Vagina (tissue), 2 donors: ENCODE data around the gene OR10V1. TPM values are rescaled to one million over a fixed set of nuclear protein-coding genes. Genes with fewer than 3 reads are reported as not detected.
"Not testable (repeated sequence)": the region's sequence is repeated elsewhere in the genome, so short reads cannot be mapped to it uniquely, and the experiment has no call there.

ENCODE experiments used
- DNase-seq, 2 donors: peaks; one replicate each; pipeline ENCODE4 v3.0.0-alpha.2; 2017; ENCODE audit errors: extremely low spot score in 2 of 2
- H3K27ac ChIP-seq: fragments of 200-600 bp; sonication (generic); one replicate; pipeline ENCODE4 v1.5.1; 2019
- H3K27me3 ChIP-seq: fragments of 200-600 bp; sonication (generic); one replicate; pipeline ENCODE4 v1.5.1; 2019
- H3K36me3 ChIP-seq, 2 donors: fragments of 200-600 bp; sonication (generic); one replicate each; pipeline ENCODE4 v1.5.1; 2017 to 2019
- H3K4me1 ChIP-seq: fragments of 200-600 bp; sonication (generic); one replicate; pipeline ENCODE4 v1.5.1; 2019
- H3K4me3 ChIP-seq, 2 donors: fragments of 200-600 bp; sonication (generic); 1 replicate in 1 of 2; 2 replicates in 1 of 2; pipeline ENCODE4 v1.5.1; 2016 to 2019
- H3K9me3 ChIP-seq: fragments of 200-600 bp; sonication (generic); one replicate; pipeline ENCODE4 v1.5.1; 2019
- POLR2A ChIP-seq, 2 donors: fragments of 450-650 bp; IDR thresholded peaks; one replicate each; pipeline ENCODE4 v1.6.1; 2017; ENCODE audit warnings: antibody characterized with exemption in 2 of 2, mild to moderate bottlenecking in 2 of 2, moderate library complexity in 2 of 2
- POLR2AphosphoS5 ChIP-seq, 2 donors: sonication (generic); formaldehyde crosslinking; IDR thresholded peaks; one replicate each; pipeline ENCODE4 v1.9.0; 2017; ENCODE audit warnings: antibody characterized with exemption in 2 of 2, mild to moderate bottlenecking in 2 of 2, low read depth in 1 of 2; ENCODE audit not compliant: insufficient read depth in 1 of 2
- intact Hi-C: fragments of 100-400 bp; cut with DNase I; formaldehyde crosslinking; loops from one replicate; pipeline ENCODE4 v1.15.1; 2023
- total RNA-seq: library from RNA; depleted of rRNA; stranded (reverse); fragments of >200 nt; gene quantifications from one replicate; pipeline ENCODE4 v1.2.3, GENCODE V29; 2016
- TF ChIP-seq, protein P1 (sequence below), 3 experiments: fragments of 450-650 bp in 2 of 3; fragments of 200-600 bp in 1 of 3; sonication (generic) in 1 of 3; IDR thresholded peaks; one replicate each; pipeline ENCODE4 v1.5.1; 2017 to 2019; ENCODE audit warnings: antibody characterized with exemption in 3 of 3, mild to moderate bottlenecking in 2 of 3, moderate library complexity in 2 of 3

The OR10V1 gene
- total RNA-seq, 1 donor from 2014 or later = not detected

DNA sequence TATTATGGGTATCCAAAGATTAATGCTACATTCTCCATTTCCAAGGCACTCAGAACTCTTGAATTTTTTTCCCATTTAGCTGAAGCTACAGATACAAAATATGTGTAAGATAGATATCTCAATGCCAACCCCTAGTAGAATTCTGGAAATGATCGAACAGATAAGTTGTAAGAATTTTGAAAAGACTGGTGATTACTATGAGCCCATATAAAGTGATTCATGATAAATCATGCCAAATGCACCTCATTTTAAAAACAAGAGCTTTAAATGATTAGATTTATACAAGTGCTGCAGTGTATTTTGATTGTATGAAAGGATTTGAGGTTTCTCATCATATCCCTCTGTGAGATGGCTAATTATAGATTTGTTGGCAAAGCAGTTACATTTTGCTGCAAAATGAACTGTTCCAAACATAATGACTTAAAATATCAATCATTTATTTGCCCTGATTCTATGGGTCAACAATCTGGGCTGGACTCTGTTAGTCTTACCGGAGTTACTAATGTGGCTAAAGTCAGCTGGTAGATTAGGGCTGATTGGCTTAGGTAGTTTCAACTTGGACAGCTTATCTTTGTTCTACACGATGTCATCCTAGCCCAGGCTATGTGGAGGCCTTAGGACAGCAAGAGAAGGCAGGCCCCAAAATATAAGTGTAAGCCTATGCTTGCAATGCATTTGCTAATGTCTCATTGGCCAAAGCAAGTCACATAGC lies 3.4 kb downstream of the OR10V1 start:
- Histone ChIP-seq H3K9me3 (no peaks in the 10 kb centered on the region), H3K27me3 (no peaks in the 10 kb centered on the region), H3K27ac (no peak overlapping the region), H3K4me3 (no peak overlapping the region), H3K36me3 (no peaks in the 10 kb centered on the region), H3K4me1 (no peaks in the 10 kb centered on the region)
- DNase-seq = no peak
- intact Hi-C loops = no loop called here
- TF ChIP-seq POLR2AphosphoS5 (IDR thresholded peaks at IDR 0.05; ENCODE audit: insufficient read depth in 1 of 2, low read depth in 1 of 2) (no peak), POLR2A (IDR thresholded peaks at IDR 0.05) (no peak)
- TF ChIP-seq, protein P1, sequence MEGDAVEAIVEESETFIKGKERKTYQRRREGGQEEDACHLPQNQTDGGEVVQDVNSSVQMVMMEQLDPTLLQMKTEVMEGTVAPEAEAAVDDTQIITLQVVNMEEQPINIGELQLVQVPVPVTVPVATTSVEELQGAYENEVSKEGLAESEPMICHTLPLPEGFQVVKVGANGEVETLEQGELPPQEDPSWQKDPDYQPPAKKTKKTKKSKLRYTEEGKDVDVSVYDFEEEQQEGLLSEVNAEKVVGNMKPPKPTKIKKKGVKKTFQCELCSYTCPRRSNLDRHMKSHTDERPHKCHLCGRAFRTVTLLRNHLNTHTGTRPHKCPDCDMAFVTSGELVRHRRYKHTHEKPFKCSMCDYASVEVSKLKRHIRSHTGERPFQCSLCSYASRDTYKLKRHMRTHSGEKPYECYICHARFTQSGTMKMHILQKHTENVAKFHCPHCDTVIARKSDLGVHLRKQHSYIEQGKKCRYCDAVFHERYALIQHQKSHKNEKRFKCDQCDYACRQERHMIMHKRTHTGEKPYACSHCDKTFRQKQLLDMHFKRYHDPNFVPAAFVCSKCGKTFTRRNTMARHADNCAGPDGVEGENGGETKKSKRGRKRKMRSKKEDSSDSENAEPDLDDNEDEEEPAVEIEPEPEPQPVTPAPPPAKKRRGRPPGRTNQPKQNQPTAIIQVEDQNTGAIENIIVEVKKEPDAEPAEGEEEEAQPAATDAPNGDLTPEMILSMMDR (IDR thresholded peaks at IDR 0.05) = no peak

DNA sequence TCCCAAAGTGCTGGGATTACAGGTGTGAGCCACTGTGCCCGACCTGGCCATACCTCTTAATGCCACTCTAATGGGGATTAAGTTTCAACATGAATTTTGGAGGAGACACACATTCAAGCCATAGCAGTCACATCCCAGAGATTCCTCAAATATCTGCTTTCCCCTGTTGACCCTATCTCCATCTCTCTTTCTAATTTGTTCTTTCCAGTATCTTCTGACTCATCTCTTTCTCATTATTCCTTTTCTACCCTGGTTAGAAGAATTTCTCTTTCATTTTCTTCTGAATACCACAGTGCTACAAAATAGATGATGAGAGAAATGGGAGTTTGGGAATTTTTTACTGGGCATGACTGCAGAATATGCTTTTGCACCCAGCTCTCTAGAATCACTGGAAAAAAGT lies 5.1 kb downstream of the OR10V1 start:
- Histone ChIP-seq H3K9me3 (no peaks in the 10 kb centered on the region), H3K4me1 (no peaks in the 10 kb centered on the region), H3K36me3 (no peaks in the 10 kb centered on the region), H3K27ac (no peak overlapping the region), H3K27me3 (no peaks in the 10 kb centered on the region), H3K4me3 (no peak overlapping the region)
- DNase-seq = no peak
- intact Hi-C loops = no loop called here
- TF ChIP-seq POLR2AphosphoS5 (IDR thresholded peaks at IDR 0.05; ENCODE audit: insufficient read depth in 1 of 2, low read depth in 1 of 2) (no peak), POLR2A (IDR thresholded peaks at IDR 0.05) (no peak)

DNA sequence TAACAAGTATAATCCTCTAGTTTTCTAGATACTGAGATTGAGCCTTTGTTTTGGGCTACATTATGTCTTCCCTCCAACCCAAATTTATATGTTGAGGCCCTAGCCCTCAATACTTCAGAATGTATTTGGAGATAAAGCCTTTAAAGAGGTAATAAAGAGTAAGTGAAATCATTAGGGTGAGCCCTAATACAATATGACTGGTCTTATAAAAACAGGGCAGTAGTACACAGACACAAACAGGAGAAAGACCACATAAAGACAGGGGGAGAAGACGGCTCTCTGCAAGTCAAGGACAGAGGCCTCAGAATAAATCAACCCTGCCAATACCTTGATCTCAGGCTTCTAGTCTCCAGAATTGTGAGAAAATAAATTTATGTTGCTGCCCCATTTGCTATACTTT lies 6.3 kb downstream of the OR10V1 start:
- TF ChIP-seq POLR2A (IDR thresholded peaks at IDR 0.05) (no peak), POLR2AphosphoS5 (IDR thresholded peaks at IDR 0.05; ENCODE audit: insufficient read depth in 1 of 2, low read depth in 1 of 2) (no peak)
- TF ChIP-seq, protein P1 (IDR thresholded peaks at IDR 0.05) = no peak
- Histone ChIP-seq H3K36me3 (no peaks in the 10 kb centered on the region), H3K27me3 (no peaks in the 10 kb centered on the region), H3K27ac (no peak overlapping the region), H3K4me3 (no peak overlapping the region), H3K4me1 (no peaks in the 10 kb centered on the region), H3K9me3 (no peaks in the 10 kb centered on the region)
- intact Hi-C loops = no loop called here
- no peak for DNase-seq

DNA sequence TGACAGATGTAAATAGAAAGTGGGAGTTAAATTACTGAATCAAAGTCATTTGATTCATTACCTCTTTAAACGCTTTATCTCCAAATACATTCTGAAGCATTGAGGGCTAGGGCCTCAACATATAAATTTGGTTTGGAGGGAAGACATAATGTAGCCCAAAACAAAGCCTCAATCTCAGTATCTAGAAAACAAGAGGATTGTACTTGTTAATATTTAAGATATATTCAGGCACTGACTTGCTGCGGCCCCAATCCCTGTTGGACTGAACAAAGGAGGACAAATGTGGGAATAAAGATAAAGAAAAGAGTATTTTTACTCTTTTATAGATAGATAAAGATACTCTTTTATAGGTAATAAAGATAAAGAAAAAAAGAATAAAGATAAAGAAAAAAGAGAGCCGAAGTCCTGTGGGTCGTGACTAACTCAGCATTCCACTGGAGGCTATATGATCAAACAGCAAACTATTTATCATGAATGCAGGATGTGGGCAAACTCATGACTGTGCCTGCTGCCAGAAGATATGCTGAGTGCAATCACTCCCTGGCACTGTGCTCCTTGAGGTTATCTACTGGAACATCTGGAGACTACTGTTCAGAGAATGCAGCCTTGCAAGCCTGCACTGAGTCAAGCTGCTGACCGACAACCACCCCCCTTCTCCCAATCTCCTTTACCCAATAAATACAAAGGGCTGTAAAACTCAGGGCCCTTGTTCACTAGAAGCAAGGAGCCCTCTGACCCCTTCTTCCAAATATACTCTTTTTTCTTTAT lies 6.9 kb downstream of the OR10V1 start:
- H3K27me3 ChIP-seq = no peaks in the 10 kb centered on the region
- no peaks in the 10 kb centered on the region for H3K9me3 ChIP-seq
- no peak for DNase-seq
- TF ChIP-seq POLR2AphosphoS5 (IDR thresholded peaks at IDR 0.05; ENCODE audit: insufficient read depth in 1 of 2, low read depth in 1 of 2) = no peak
- TF ChIP-seq, protein P1 (IDR thresholded peaks at IDR 0.05) = no peak
- intact Hi-C loops = no loop called here
- H3K4me1 ChIP-seq = no peaks in the 10 kb centered on the region
- no peaks in the 10 kb centered on the region for H3K36me3 ChIP-seq
- H3K27ac ChIP-seq = no peak overlapping the region
- H3K4me3 ChIP-seq = no peak overlapping the region

DNA sequence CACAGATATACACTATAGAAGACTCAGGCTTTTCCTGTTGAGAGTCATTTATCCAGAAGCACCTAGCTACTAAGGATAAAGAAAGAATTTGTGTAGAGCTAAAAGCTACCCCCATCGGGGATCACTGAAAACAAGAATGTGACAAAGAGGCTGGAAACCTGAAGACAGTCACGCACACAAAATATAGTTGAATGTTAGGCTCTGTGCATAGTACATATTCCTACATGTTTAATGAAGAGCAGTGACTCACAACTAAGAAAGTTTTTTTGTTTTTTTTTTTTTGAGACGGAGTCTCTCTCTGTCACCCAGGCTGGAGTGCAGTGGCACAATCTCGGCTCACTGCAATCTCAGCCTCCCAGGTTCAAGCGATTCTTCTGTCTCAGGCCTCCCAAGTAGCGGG lies 8.4 kb downstream of the OR10V1 start:
- Histone ChIP-seq H3K27ac (no peak overlapping the region), H3K9me3 (no peaks in the 10 kb centered on the region), H3K27me3 (no peaks in the 10 kb centered on the region), H3K36me3 (no peaks in the 10 kb centered on the region), H3K4me3 (no peak overlapping the region), H3K4me1 (no peaks in the 10 kb centered on the region)
- TF ChIP-seq, protein P1 (IDR thresholded peaks at IDR 0.05) = no peak
- TF ChIP-seq POLR2A (IDR thresholded peaks at IDR 0.05) = no peak
- no peak for TF ChIP-seq POLR2AphosphoS5 (IDR thresholded peaks at IDR 0.05; ENCODE audit: insufficient read depth in 1 of 2, low read depth in 1 of 2)
- intact Hi-C loops = no loop called here
- no peak for DNase-seq

DNA sequence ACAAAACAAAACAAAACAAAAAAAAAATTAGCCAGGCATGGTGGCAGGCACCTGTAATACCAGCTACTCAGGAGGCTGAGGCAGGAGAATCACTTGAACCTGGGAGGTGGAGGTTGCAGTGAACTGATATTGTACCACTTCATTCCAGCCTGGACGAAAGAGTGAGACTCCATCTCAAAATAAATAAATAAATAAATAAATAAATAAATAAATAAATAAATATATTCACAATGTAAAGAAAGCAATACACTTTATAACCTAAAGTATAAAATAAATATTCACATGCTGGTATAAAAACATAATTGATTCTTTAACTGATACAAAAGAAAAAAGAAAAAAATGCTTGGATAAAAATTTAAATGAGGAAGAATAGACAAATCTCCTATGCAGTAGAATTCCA lies 10.1 kb downstream of the OR10V1 start:
- intact Hi-C loops, DNase-seq, H3K4me1 ChIP-seq, H3K27me3 ChIP-seq, H3K9me3 ChIP-seq, H3K4me3 ChIP-seq, H3K27ac ChIP-seq, H3K36me3 ChIP-seq: not testable (repeated sequence)

DNA sequence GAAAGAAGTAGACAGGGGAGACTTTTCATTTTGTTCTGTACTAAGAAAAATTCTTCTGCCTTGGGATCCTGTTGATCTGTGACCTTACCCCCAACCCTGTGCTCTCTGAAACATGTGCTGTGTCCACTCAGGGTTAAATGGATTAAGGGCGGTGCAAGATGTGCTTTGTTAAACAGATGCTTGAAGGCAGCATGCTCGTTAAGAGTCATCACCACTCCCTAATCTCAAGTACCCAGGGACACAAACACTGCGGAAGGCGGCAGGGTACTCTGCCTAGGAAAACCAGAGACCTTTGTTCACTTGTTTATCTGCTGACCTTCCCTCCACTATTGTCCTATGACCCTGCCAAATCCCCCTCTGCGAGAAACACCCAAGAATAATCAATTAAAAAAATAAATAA lies 13.5 kb downstream of the OR10V1 start:
- H3K9me3 ChIP-seq, H3K4me1 ChIP-seq, H3K27ac ChIP-seq, intact Hi-C loops, H3K36me3 ChIP-seq, H3K27me3 ChIP-seq, H3K4me3 ChIP-seq, DNase-seq: not testable (repeated sequence)
